ENCODE data around the gene CD28. TPM values are rescaled to one million over a fixed set of nuclear protein-coding genes. Genes with fewer than 3 reads are reported as not detected.

CD28 gene
- total RNA-seq, 2 donors from 2014 or later: 174 to 177 TPM

GRCh38 chr2:203710226-203710625, 3.8 kb downstream of the CD28 start:
- H3K4me1 Mint-ChIP-seq: peaks cover 63% of the 10 kb centered on the region
- H3K4me3 Mint-ChIP-seq: peak overlapping the region; percentile 84
- DNase-seq (no peak), ATAC-seq (no peak)
- H3K9me3 ChIP-seq (ENCODE audit: control insufficient read depth, low read length, poor library complexity, severe bottlenecking): no peaks in the 10 kb centered on the region
- no peaks in the 10 kb centered on the region for H3K27me3 Mint-ChIP-seq
- H3K36me3 Mint-ChIP-seq (ENCODE audit: low read depth): peaks cover 27% of the 10 kb centered on the region
- peak overlapping the region; percentile 99 for H3K27ac Mint-ChIP-seq

- peaks cover 31% of the 10 kb centered on the region for H3K36me3 Mint-ChIP-seq (ENCODE audit: low read depth)
- no peaks in the 10 kb centered on the region for H3K9me3 ChIP-seq (ENCODE audit: control insufficient read depth, low read length, poor library complexity, severe bottlenecking)
- peak overlapping the region; percentile 84 for H3K4me3 Mint-ChIP-seq
- H3K27me3 Mint-ChIP-seq: no peaks in the 10 kb centered on the region
- peaks cover 63% of the 10 kb centered on the region for H3K4me1 Mint-ChIP-seq
- H3K27ac Mint-ChIP-seq: peak overlapping the region; percentile 99
- ATAC-seq (no peak), DNase-seq (no peak)
These were observed 4.5 kb downstream of the CD28 start for GRCh38 chr2:203710952-203711351.

GRCh38 chr2:203711399-203711798, 5.0 kb downstream of the CD28 start:
- peaks cover 33% of the 10 kb centered on the region for H3K36me3 Mint-ChIP-seq (ENCODE audit: low read depth)
- H3K4me3 Mint-ChIP-seq: peak overlapping the region; percentile 84
- DNase-seq: no peak
- H3K4me1 Mint-ChIP-seq: peaks cover 63% of the 10 kb centered on the region
- H3K27ac Mint-ChIP-seq: peak overlapping the region; percentile 99
- no peaks in the 10 kb centered on the region for H3K27me3 Mint-ChIP-seq
- no peaks in the 10 kb centered on the region for H3K9me3 ChIP-seq (ENCODE audit: control insufficient read depth, low read length, poor library complexity, severe bottlenecking)
- peak; percentile 7 for ATAC-seq

GRCh38 chr2:203713381-203713780, 6.9 kb downstream of the CD28 start:
- H3K9me3 ChIP-seq (ENCODE audit: control insufficient read depth, low read length, poor library complexity, severe bottlenecking): no peaks in the 10 kb centered on the region
- no peak for ATAC-seq
- peak overlapping the region; percentile 99 for H3K27ac Mint-ChIP-seq
- H3K36me3 Mint-ChIP-seq (ENCODE audit: low read depth): peaks cover 32% of the 10 kb centered on the region
- no peak for DNase-seq
- H3K4me3 Mint-ChIP-seq: peak overlapping the region; percentile 84
- H3K27me3 Mint-ChIP-seq: no peaks in the 10 kb centered on the region
- peaks cover 74% of the 10 kb centered on the region for H3K4me1 Mint-ChIP-seq

- H3K9me3 ChIP-seq (ENCODE audit: control insufficient read depth, low read length, poor library complexity, severe bottlenecking): no peaks in the 10 kb centered on the region
- Mint-ChIP-seq H3K36me3 (ENCODE audit: low read depth) (peaks cover 30% of the 10 kb centered on the region), H3K4me3 (peak overlapping the region; percentile 84), H3K27ac (peak overlapping the region; percentile 99), H3K4me1 (peaks cover 78% of the 10 kb centered on the region), H3K27me3 (no peaks in the 10 kb centered on the region)
- ATAC-seq (no peak), DNase-seq (no peak)
These were observed 7.7 kb downstream of the CD28 start for GRCh38 chr2:203714112-203714511.

GRCh38 chr2:203715744-203716143, 9.3 kb downstream of the CD28 start:
- H3K9me3 ChIP-seq (ENCODE audit: control insufficient read depth, low read length, poor library complexity, severe bottlenecking): no peaks in the 10 kb centered on the region
- Mint-ChIP-seq H3K36me3 (ENCODE audit: low read depth) (peaks cover 26% of the 10 kb centered on the region), H3K4me3 (peak overlapping the region; percentile 69), H3K27me3 (no peaks in the 10 kb centered on the region), H3K27ac (peak overlapping the region; percentile 99), H3K4me1 (peaks cover 78% of the 10 kb centered on the region)
- ATAC-seq (no peak), DNase-seq (no peak)

- H3K9me3 ChIP-seq (ENCODE audit: control insufficient read depth, low read length, poor library complexity, severe bottlenecking): no peaks in the 10 kb centered on the region
- Mint-ChIP-seq H3K36me3 (ENCODE audit: low read depth) (peaks cover 25% of the 10 kb centered on the region), H3K4me3 (peak overlapping the region; percentile 81), H3K4me1 (peaks cover 85% of the 10 kb centered on the region), H3K27ac (peak overlapping the region; percentile 99), H3K27me3 (no peaks in the 10 kb centered on the region)
- ATAC-seq (peak; percentile 52), DNase-seq (peak in 2 of 3 donors; percentile 22 to 43)
These were observed 11.6 kb downstream of the CD28 start for GRCh38 chr2:203718087-203718486.

GRCh38 chr2:203719456-203720410, 13.3 kb downstream of the CD28 start:
- Mint-ChIP-seq H3K36me3 (ENCODE audit: low read depth) (peaks cover 17% of the 10 kb centered on the region), H3K27me3 (no peaks in the 10 kb centered on the region), H3K27ac (peak overlapping the region; percentile 99), H3K4me3 (peak overlapping the region; percentile 72), H3K4me1 (peaks cover 77% of the 10 kb centered on the region)
- no peaks in the 10 kb centered on the region for H3K9me3 ChIP-seq (ENCODE audit: control insufficient read depth, low read length, poor library complexity, severe bottlenecking)
- DNase-seq (no peak), ATAC-seq (peak; percentile 79)

GRCh38 chr2:203720915-203721672, 14.7 kb downstream of the CD28 start:
- DNase-seq (no peak), ATAC-seq (peak; percentile 29)
- no peaks in the 10 kb centered on the region for H3K27me3 Mint-ChIP-seq
- peaks cover 71% of the 10 kb centered on the region for H3K4me1 Mint-ChIP-seq
- H3K9me3 ChIP-seq (ENCODE audit: control insufficient read depth, low read length, poor library complexity, severe bottlenecking): no peaks in the 10 kb centered on the region
- peaks cover 12% of the 10 kb centered on the region for H3K36me3 Mint-ChIP-seq (ENCODE audit: low read depth)
- H3K27ac Mint-ChIP-seq: peak overlapping the region; percentile 99
- peak overlapping the region; percentile 82 for H3K4me3 Mint-ChIP-seq

- Mint-ChIP-seq H3K27me3 (no peaks in the 10 kb centered on the region), H3K4me3 (peak overlapping the region; percentile 82), H3K36me3 (ENCODE audit: low read depth) (peaks cover 12% of the 10 kb centered on the region), H3K4me1 (peaks cover 71% of the 10 kb centered on the region), H3K27ac (peak overlapping the region; percentile 99)
- DNase-seq (no peak), ATAC-seq (no peak)
- no peaks in the 10 kb centered on the region for H3K9me3 ChIP-seq (ENCODE audit: control insufficient read depth, low read length, poor library complexity, severe bottlenecking)
These were observed 15.4 kb downstream of the CD28 start for GRCh38 chr2:203721781-203722300.

GRCh38 chr2:203722411-203722810, 16.0 kb downstream of the CD28 start:
- Mint-ChIP-seq H3K27ac (peak overlapping the region; percentile 99), H3K27me3 (no peaks in the 10 kb centered on the region), H3K36me3 (ENCODE audit: low read depth) (peaks cover 9% of the 10 kb centered on the region), H3K4me1 (peaks cover 70% of the 10 kb centered on the region), H3K4me3 (peak overlapping the region; percentile 82)
- DNase-seq (no peak), ATAC-seq (no peak)
- H3K9me3 ChIP-seq (ENCODE audit: control insufficient read depth, low read length, poor library complexity, severe bottlenecking): no peaks in the 10 kb centered on the region

- H3K9me3 ChIP-seq (ENCODE audit: control insufficient read depth, low read length, poor library complexity, severe bottlenecking): no peaks in the 10 kb centered on the region
- Mint-ChIP-seq H3K4me3 (no peak overlapping the region), H3K36me3 (ENCODE audit: low read depth) (peaks cover 18% of the 10 kb centered on the region), H3K4me1 (peaks cover 65% of the 10 kb centered on the region), H3K27me3 (no peaks in the 10 kb centered on the region), H3K27ac (peak overlapping the region; percentile 21)
- ATAC-seq (no peak), DNase-seq (no peak)
These were observed 21.9 kb downstream of the CD28 start for GRCh38 chr2:203728321-203728720.
